K562 (cell line): ENCODE results near the gene ARL6IP6. TPM values are rescaled to one million over a fixed set of nuclear protein-coding genes. Genes with fewer than 3 reads are reported as not detected.
A peak's percentile ranks its signal among the peaks of the same experiment; 100 is the strongest.

Experiments
- ATAC-seq: fragments of 200-7000 bp; cut with Tn5 transposase; 3 replicates; pipeline ENCODE4 v1.9.1; 2020; ENCODE audit warnings: moderate library complexity
- BruUV-seq: library from RNA; stranded (reverse); fragments of 400-500 nt; replicated peaks from 2 replicates; lab custom pipeline; 2021; lab: Mats Ljungman, UMichigan
- CTCF ChIA-PET: fragments of 300-600 bp; formaldehyde crosslinking; extraction: SDS; loops from one replicate; lab custom pipeline; 2021; ENCODE audit warnings: low intra/inter-chr PET ratio; lab: Yijun Ruan, JAX
- POLR2A ChIA-PET: fragments of 300-600, 350-650 bp; sonication (Branson Sonifier 250); formaldehyde crosslinking; extraction: SDS; loops from one replicate; lab custom pipeline; 2021; ENCODE audit warnings: antibody characterized with exemption, inconsistent platforms; lab: Yijun Ruan, JAX
- DNase-seq, 4 experiments: peaks; one replicate each; pipeline versions ENCODE4 v3.0.0 to v3.0.0-alpha.2; 2011 to 2018; ENCODE audit warnings: low spot score in 3 of 4, mixed read lengths in 3 of 4; ENCODE audit errors: extremely low read depth in 1 of 4
- FAIRE-seq: peaks from 2 replicates; lab custom pipeline; 2011; peaks lifted over from hg19 to GRCh38; lab: Jason Lieb, UNC
- H2AFZ ChIP-seq: 2 replicates; pipeline ENCODE4 v1.6.0; 2011; ENCODE audit warnings: low read depth, low read length, control low read depth, inconsistent platforms
- H3K27ac ChIP-seq: fragments of 200-600 bp; 3 replicates; pipeline ENCODE4 v1.8.0; 2011; ENCODE audit warnings: low read depth, mild to moderate bottlenecking, control low read depth, inconsistent platforms, low read length, moderate library complexity, mixed read lengths; ENCODE audit errors: extremely low read depth
- H3K27me3 ChIP-seq, 2 experiments: fragments of 300-600 bp in 1 of 2; 2 replicates in 1 of 2; 3 replicates in 1 of 2; pipeline versions ENCODE4 v1.6.0 to v1.8.0; 2011; ENCODE audit warnings: inconsistent platforms in 2 of 2, low read length in 2 of 2, mild to moderate bottlenecking in 1 of 2, mixed read lengths in 1 of 2, moderate library complexity in 1 of 2; ENCODE audit not compliant: control insufficient read depth in 2 of 2, insufficient read depth in 2 of 2
- H3K36me3 ChIP-seq: fragments of 300-600 bp; 3 replicates; pipeline ENCODE4 v1.8.0; 2011; ENCODE audit warnings: mild to moderate bottlenecking, low read length, inconsistent platforms; ENCODE audit not compliant: control insufficient read depth, insufficient read depth
- H3K4me1 ChIP-seq, 2 experiments: fragments of 200-600 bp in 1 of 2; replicated peaks in 1 of 2; 2 replicates in 1 of 2; 3 replicates in 1 of 2; pipeline versions ENCODE4 v1.5.1 to v1.8.0; 2011; ENCODE audit warnings: inconsistent platforms in 2 of 2, low read length in 2 of 2, mild to moderate bottlenecking in 1 of 2, mixed read lengths in 1 of 2, moderate library complexity in 1 of 2; ENCODE audit not compliant: control insufficient read depth in 2 of 2, insufficient read depth in 2 of 2
- H3K4me2 ChIP-seq: 2 replicates; pipeline ENCODE4 v1.6.1; 2011; ENCODE audit warnings: low read length, control low read depth, inconsistent platforms, mixed read lengths; ENCODE audit not compliant: insufficient read depth
- H3K4me3 ChIP-seq: fragments of 200-600 bp; sonication (generic), shearing (Covaris generic); 2 replicates; pipeline ENCODE4 v1.5.1; 2016; ENCODE audit warnings: control low read depth, inconsistent platforms
- H3K79me2 ChIP-seq: fragments of 200-600 bp; 3 replicates; pipeline ENCODE4 v1.8.0; 2011; ENCODE audit warnings: low read length, inconsistent platforms; ENCODE audit not compliant: control insufficient read depth, insufficient read depth
- H3K9ac ChIP-seq, 2 experiments: 2 replicates each; pipeline versions ENCODE4 v1.6.0 to v1.6.1; 2011; ENCODE audit warnings: low read depth in 2 of 2, low read length in 2 of 2, control low read depth in 1 of 2, inconsistent platforms in 1 of 2, mild to moderate bottlenecking in 1 of 2, mixed read lengths in 1 of 2; ENCODE audit not compliant: insufficient read depth in 1 of 2
- H3K9me1 ChIP-seq: one replicate; pipeline ENCODE4 v1.6.0; 2011; ENCODE audit warnings: inconsistent platforms, mild to moderate bottlenecking, low read length, moderate library complexity; ENCODE audit not compliant: control insufficient read depth, insufficient read depth
- H3K9me3 ChIP-seq: replicated peaks from 2 replicates; pipeline ENCODE4 v1.5.1; 2011; ENCODE audit warnings: low read depth, low read length, inconsistent platforms; ENCODE audit not compliant: control insufficient read depth, insufficient read depth
- H4K20me1 ChIP-seq: replicated peaks from 2 replicates; pipeline ENCODE4 v1.6.1; 2011; ENCODE audit warnings: low read length, inconsistent platforms, mixed read lengths; ENCODE audit not compliant: control insufficient read depth, insufficient read depth
- ADNP ChIP-seq: fragments of 200-800 bp; sonication (Bioruptor generic); IDR thresholded peaks from 2 replicates; pipeline ENCODE4 v1.6.1; 2016; ENCODE audit warnings: missing genetic modification characterization, missing compliant biosample characterization
- BACH1 ChIP-seq: fragments of 200-800 bp; sonication (Bioruptor generic); IDR thresholded peaks from 2 replicates; pipeline ENCODE4 v1.6.1; 2016; ENCODE audit warnings: missing genetic modification characterization, missing compliant biosample characterization
- FIP1L1 ChIP-seq: fragments of 200-400 bp; formaldehyde crosslinking; IDR thresholded peaks from 2 replicates; pipeline ENCODE4 v1.6.1; 2018; ENCODE audit warnings: mild to moderate bottlenecking, low read depth, low read length; ENCODE audit not compliant: poor library complexity, severe bottlenecking
- NFIX ChIP-seq: fragments of 250-450 bp; sonication (Bioruptor Pico); IDR thresholded peaks from 2 replicates; pipeline ENCODE4 v1.4.0; 2020; ENCODE audit warnings: low read depth, mild to moderate bottlenecking, moderate library complexity
- WGBS: fragments of 100-300 bp; shearing (Covaris generic); methylation state at CpG from one replicate; pipeline ENCODE4 v1.1.6; 2016; ENCODE audit warnings: low coverage, mixed read lengths; ENCODE audit not compliant: insufficient coverage; ENCODE audit errors: missing lambda C conversion rate; 5-methylcytosine and 5-hydroxymethylcytosine counted together
- in situ Hi-C: fragments of 300-500 bp; cut with MboI; formaldehyde crosslinking; loops from 4 replicates; pipeline ENCODE4 v1.15.0; 2018; ENCODE audit warnings: inconsistent platforms, mixed read lengths
- intact Hi-C: fragments of 100-400 bp; cut with micrococcal nuclease; formaldehyde crosslinking; loops from 2 replicates; pipeline ENCODE4 v1.14.2; 2022
- polyA plus RNA-seq, 8 experiments: library from polyadenylated mRNA; depleted of rRNA in 4 of 8; stranded (reverse) in 5 of 8; unstranded in 3 of 8; fragments of >200 nt; fragmentation: Nextera tagmentation in 2 of 8; fragmentation: Illumina TruSeq in 1 of 8; extraction: Ambion mirVana in 2 of 8; extraction: Trizol in 1 of 8; gene quantifications; 2 replicates each; pipeline versions ENCODE4 v1.2.1 to v1.2.3, GENCODE V29; 2011 to 2014; ENCODE audit warnings: inconsistent platforms in 1 of 8, missing spikeins in 1 of 8
- total RNA-seq, 7 experiments: library from RNA; depleted of rRNA in 6 of 7; stranded (reverse); fragments of >200 nt in 6 of 7; fragmentation: Illumina TruSeq in 2 of 7; extraction: Trizol in 2 of 7; gene quantifications; 2 replicates each; pipeline versions ENCODE4 v1.2.1 to v1.2.3, GENCODE V29; 2011 to 2021; ENCODE audit warnings: low replicate concordance in 1 of 7
- TF ChIP-seq, protein P1 (sequence below), 3 experiments: IDR thresholded peaks in 2 of 3; conservative IDR thresholded peaks in 1 of 3; 2 replicates each; pipeline ENCODE4 v1.5.1; 2011 to 2012; ENCODE audit warnings: low read length in 3 of 3, mild to moderate bottlenecking in 3 of 3, control low read depth in 2 of 3, improper control_type of control experiment in 1 of 3, inconsistent platforms in 1 of 3, low read depth in 1 of 3, mixed read lengths in 1 of 3, moderate library complexity in 1 of 3; ENCODE audit not compliant: insufficient read depth in 2 of 3
- TF ChIP-seq, protein P2 (sequence below): fragments of 450-650 bp; IDR thresholded peaks from 2 replicates; pipeline ENCODE4 v1.6.1; 2016; ENCODE audit warnings: mild to moderate bottlenecking
- TF ChIP-seq, protein P3 (sequence below): sonication (generic); formaldehyde crosslinking; IDR thresholded peaks from 2 replicates; pipeline ENCODE4 v1.8.1; 2023; ENCODE audit warnings: mild to moderate bottlenecking, missing genetic modification reagents
- TF ChIP-seq, protein P4 (sequence below): fragments of 250-450 bp; sonication (Bioruptor Pico); IDR thresholded peaks from 2 replicates; pipeline ENCODE4 v1.5.0; 2021; ENCODE audit warnings: mild to moderate bottlenecking, borderline replicate concordance

The ARL6IP6 gene
- total and polyA plus RNA-seq, 9 of the 15 experiments (the other 6 are each of a cell fraction or from before 2014, with no cell fraction given): 19.2 to 98.5 (median 36.2) TPM

DNA sequence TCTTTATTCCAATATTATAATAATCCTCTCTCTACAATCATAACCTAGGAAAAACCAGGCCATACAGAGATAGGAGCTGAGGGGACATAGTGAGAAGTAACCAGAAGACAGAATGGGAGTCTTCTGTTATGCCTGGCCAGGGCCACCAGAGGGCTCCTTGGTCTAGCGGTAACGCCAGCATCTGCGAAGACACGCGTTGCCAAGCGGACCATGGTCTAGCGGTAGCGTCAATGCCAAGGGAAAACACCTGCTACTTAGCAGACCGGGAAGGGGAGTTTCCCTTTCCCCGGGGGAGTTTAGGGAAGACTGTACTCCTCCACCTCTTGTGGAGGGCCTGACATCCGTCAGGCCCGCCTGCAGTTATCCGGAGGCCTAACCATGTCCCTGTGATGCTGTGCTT is 36.6 kb downstream of the ARL6IP6 start:
- CTCF ChIA-PET: no interaction called here
- Histone ChIP-seq H3K36me3 (peaks cover 58% of the 10 kb centered on the region; the same call in 2 of the 3 replicates), H4K20me1 (no peaks in the 10 kb centered on the region), H3K4me2 (no peak overlapping the region), H3K9me3 (no peaks in the 10 kb centered on the region), H3K9me1 (no peaks in the 10 kb centered on the region), H3K79me2 (no peaks in the 10 kb centered on the region), H3K9ac (no peak overlapping the region), H3K4me3 (no peak overlapping the region), H2AFZ (no peak overlapping the region), H3K4me1 (no peaks in the 10 kb centered on the region), H3K27ac (no peak overlapping the region), H3K27me3 (no peaks in the 10 kb centered on the region)
- WGBS: 97% methylated on average over 13 of the region's 13 CpGs
- DNase-seq (peak in 1 of 4 experiments; percentile 15), ATAC-seq (no peak), FAIRE-seq (no peak)
- TF ChIP-seq FIP1L1: no peak
- TF ChIP-seq, protein P1, sequence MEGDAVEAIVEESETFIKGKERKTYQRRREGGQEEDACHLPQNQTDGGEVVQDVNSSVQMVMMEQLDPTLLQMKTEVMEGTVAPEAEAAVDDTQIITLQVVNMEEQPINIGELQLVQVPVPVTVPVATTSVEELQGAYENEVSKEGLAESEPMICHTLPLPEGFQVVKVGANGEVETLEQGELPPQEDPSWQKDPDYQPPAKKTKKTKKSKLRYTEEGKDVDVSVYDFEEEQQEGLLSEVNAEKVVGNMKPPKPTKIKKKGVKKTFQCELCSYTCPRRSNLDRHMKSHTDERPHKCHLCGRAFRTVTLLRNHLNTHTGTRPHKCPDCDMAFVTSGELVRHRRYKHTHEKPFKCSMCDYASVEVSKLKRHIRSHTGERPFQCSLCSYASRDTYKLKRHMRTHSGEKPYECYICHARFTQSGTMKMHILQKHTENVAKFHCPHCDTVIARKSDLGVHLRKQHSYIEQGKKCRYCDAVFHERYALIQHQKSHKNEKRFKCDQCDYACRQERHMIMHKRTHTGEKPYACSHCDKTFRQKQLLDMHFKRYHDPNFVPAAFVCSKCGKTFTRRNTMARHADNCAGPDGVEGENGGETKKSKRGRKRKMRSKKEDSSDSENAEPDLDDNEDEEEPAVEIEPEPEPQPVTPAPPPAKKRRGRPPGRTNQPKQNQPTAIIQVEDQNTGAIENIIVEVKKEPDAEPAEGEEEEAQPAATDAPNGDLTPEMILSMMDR (IDR thresholded peaks at IDR 0.05 in 2 of 3, conservative IDR thresholded peaks at IDR 0.05 in 1 of 3; ENCODE audit: insufficient read depth in 2 of 3, low read depth in 1 of 3, low read length in 3 of 3): peak; percentile 12 to 39 (median 14); a peak in 2 of 6 replicates
- TF ChIP-seq ADNP (tag): no peak
- TF ChIP-seq, protein P2, sequence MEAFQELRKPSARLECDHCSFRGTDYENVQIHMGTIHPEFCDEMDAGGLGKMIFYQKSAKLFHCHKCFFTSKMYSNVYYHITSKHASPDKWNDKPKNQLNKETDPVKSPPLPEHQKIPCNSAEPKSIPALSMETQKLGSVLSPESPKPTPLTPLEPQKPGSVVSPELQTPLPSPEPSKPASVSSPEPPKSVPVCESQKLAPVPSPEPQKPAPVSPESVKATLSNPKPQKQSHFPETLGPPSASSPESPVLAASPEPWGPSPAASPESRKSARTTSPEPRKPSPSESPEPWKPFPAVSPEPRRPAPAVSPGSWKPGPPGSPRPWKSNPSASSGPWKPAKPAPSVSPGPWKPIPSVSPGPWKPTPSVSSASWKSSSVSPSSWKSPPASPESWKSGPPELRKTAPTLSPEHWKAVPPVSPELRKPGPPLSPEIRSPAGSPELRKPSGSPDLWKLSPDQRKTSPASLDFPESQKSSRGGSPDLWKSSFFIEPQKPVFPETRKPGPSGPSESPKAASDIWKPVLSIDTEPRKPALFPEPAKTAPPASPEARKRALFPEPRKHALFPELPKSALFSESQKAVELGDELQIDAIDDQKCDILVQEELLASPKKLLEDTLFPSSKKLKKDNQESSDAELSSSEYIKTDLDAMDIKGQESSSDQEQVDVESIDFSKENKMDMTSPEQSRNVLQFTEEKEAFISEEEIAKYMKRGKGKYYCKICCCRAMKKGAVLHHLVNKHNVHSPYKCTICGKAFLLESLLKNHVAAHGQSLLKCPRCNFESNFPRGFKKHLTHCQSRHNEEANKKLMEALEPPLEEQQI: peak; percentile 40; the same call in 1 of the 2 replicates
- TF ChIP-seq NFIX (CRISPR knock-in tag): no peak
- TF ChIP-seq BACH1 (tag): no peak
- TF ChIP-seq, protein P3, sequence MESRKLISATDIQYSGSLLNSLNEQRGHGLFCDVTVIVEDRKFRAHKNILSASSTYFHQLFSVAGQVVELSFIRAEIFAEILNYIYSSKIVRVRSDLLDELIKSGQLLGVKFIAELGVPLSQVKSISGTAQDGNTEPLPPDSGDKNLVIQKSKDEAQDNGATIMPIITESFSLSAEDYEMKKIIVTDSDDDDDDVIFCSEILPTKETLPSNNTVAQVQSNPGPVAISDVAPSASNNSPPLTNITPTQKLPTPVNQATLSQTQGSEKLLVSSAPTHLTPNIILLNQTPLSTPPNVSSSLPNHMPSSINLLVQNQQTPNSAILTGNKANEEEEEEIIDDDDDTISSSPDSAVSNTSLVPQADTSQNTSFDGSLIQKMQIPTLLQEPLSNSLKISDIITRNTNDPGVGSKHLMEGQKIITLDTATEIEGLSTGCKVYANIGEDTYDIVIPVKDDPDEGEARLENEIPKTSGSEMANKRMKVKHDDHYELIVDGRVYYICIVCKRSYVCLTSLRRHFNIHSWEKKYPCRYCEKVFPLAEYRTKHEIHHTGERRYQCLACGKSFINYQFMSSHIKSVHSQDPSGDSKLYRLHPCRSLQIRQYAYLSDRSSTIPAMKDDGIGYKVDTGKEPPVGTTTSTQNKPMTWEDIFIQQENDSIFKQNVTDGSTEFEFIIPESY (CRISPR knock-in tag): peak; percentile 100
- TF ChIP-seq, protein P4, sequence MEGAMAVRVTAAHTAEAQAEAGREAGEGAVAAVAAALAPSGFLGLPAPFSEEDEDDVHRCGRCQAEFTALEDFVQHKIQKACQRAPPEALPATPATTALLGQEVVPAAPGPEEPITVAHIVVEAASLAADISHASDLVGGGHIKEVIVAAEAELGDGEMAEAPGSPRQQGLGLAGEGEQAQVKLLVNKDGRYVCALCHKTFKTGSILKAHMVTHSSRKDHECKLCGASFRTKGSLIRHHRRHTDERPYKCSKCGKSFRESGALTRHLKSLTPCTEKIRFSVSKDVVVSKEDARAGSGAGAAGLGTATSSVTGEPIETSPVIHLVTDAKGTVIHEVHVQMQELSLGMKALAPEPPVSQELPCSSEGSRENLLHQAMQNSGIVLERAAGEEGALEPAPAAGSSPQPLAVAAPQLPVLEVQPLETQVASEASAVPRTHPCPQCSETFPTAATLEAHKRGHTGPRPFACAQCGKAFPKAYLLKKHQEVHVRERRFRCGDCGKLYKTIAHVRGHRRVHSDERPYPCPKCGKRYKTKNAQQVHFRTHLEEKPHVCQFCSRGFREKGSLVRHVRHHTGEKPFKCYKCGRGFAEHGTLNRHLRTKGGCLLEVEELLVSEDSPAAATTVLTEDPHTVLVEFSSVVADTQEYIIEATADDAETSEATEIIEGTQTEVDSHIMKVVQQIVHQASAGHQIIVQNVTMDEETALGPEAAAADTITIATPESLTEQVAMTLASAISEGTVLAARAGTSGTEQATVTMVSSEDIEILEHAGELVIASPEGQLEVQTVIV (CRISPR knock-in tag): no peak
- POLR2A ChIA-PET: no interaction called here
- no TSS peak for BruUV-seq
- in situ Hi-C loops: no loop called here
- intact Hi-C loops: no loop called here
